Putamen (tissue), 1 donor: ENCODE data around the gene GABRB2.
"Not testable (repeated sequence)": the region's sequence is repeated elsewhere in the genome, so short reads cannot be mapped to it uniquely, and the experiment has no call there.

Experiments
- DNase-seq: peaks from one replicate; pipeline ENCODE4 v3.0.0-alpha.2; 2016; ENCODE audit warnings: low spot score

GABRB2 gene

GRCh38 chr5:161299053-161299452 lies 247.5 kb downstream of the GABRB2 start:
- no peak for DNase-seq

- not testable (repeated sequence) for DNase-seq
Observed at GRCh38 chr5:161297388-161297787, 249.1 kb downstream of the GABRB2 start.

- DNase-seq, result no peak
Observed at GRCh38 chr5:161295721-161296250, 250.7 kb downstream of the GABRB2 start.

- DNase-seq, result no peak
Observed at GRCh38 chr5:161288071-161288470, 258.5 kb downstream of the GABRB2 start.

- DNase-seq, result no peak
Observed at GRCh38 chr5:161287436-161287835, 259.1 kb downstream of the GABRB2 start.

- DNase-seq, result no peak
Observed at GRCh38 chr5:161286066-161286655, 260.4 kb downstream of the GABRB2 start.

GRCh38 chr5:161284445-161284844 lies 262.1 kb downstream of the GABRB2 start:
- DNase-seq, result no peak

- no peak for DNase-seq
Observed at GRCh38 chr5:161283296-161283695, 263.2 kb downstream of the GABRB2 start.

GRCh38 chr5:161278739-161279660 lies 267.5 kb downstream of the GABRB2 start:
- no peak for DNase-seq

- DNase-seq, result no peak
Observed at GRCh38 chr5:161277011-161277410, 269.5 kb downstream of the GABRB2 start.

- no peak for DNase-seq
Observed at GRCh38 chr5:161274951-161275350, 271.6 kb downstream of the GABRB2 start.

GRCh38 chr5:161273410-161273809 lies 273.1 kb downstream of the GABRB2 start:
- no peak for DNase-seq

GRCh38 chr5:161271816-161272215 lies 274.7 kb downstream of the GABRB2 start:
- DNase-seq, result no peak

- DNase-seq, result no peak
Observed at GRCh38 chr5:161269125-161269524, 277.4 kb downstream of the GABRB2 start.

GRCh38 chr5:161266954-161267353 lies 279.6 kb downstream of the GABRB2 start:
- DNase-seq, result no peak

GRCh38 chr5:161265006-161265405 lies 281.5 kb downstream of the GABRB2 start:
- no peak for DNase-seq

- DNase-seq, result no peak
Observed at GRCh38 chr5:161263191-161263590, 283.3 kb downstream of the GABRB2 start.

- DNase-seq, result no peak
Observed at GRCh38 chr5:161261668-161262323, 284.7 kb downstream of the GABRB2 start.

GRCh38 chr5:161258438-161258837 lies 288.1 kb downstream of the GABRB2 start:
- no peak for DNase-seq

- no peak for DNase-seq
Observed at GRCh38 chr5:161256957-161257356, 289.6 kb downstream of the GABRB2 start.

- not testable (repeated sequence) for DNase-seq
Observed at GRCh38 chr5:161252955-161253354, 293.6 kb downstream of the GABRB2 start.

GRCh38 chr5:161246749-161247148 lies 299.8 kb downstream of the GABRB2 start:
- DNase-seq, result no peak

GRCh38 chr5:161245846-161246245 lies 300.7 kb downstream of the GABRB2 start:
- not testable (repeated sequence) for DNase-seq
